HepG2 (cell line): ENCODE measurements around the gene GRIK5. TPM values are rescaled to one million over a fixed set of nuclear protein-coding genes. Genes with fewer than 3 reads are reported as not detected.

ENCODE experiments used
- ATAC-seq: fragments of 200-7000 bp; cut with Tn5 transposase; 3 replicates; pipeline ENCODE4 v1.9.1; 2020; ENCODE audit warnings: mild to moderate bottlenecking, moderate library complexity
- BruUV-seq: library from RNA; stranded (reverse); fragments of 400-500 nt; replicated peaks from 2 replicates; lab custom pipeline; 2021; lab: Mats Ljungman, UMichigan
- CTCF ChIA-PET: fragments of 300-600 bp; formaldehyde crosslinking; extraction: SDS; loops from one replicate; lab custom pipeline; 2021; ENCODE audit warnings: low total read pairs, inconsistent platforms, low intra/inter-chr PET ratio; lab: Yijun Ruan, JAX
- POLR2A ChIA-PET: fragments of 350-600 bp; sonication (Branson Sonifier 250); formaldehyde crosslinking; loops from one replicate; lab custom pipeline; 2020; ENCODE audit warnings: antibody characterized with exemption, inconsistent platforms; lab: Yijun Ruan, JAX
- DNase-seq: peaks from one replicate; pipeline ENCODE4 v3.0.0-alpha.2; 2015; ENCODE audit warnings: low spot score
- FAIRE-seq: peaks from 3 replicates; lab custom pipeline; 2011; peaks lifted over from hg19 to GRCh38; lab: Jason Lieb, UNC
- H2AFZ ChIP-seq: one replicate; pipeline ENCODE4 v1.6.1; 2011; ENCODE audit warnings: low read length, inconsistent platforms
- H3K27ac ChIP-seq: fragments of 300-600 bp; 3 replicates; pipeline ENCODE4 v1.8.0; 2011; ENCODE audit warnings: mixed run types, mild to moderate bottlenecking, mixed read lengths, low read length, inconsistent platforms; ENCODE audit not compliant: insufficient read depth; ENCODE audit errors: extremely low read length
- H3K27me3 ChIP-seq, 2 experiments: fragments of 200-600 bp in 1 of 2; 2 replicates in 1 of 2; 3 replicates in 1 of 2; pipeline versions ENCODE4 v1.6.0 to v1.8.0; 2011; ENCODE audit warnings: low read length in 2 of 2, mild to moderate bottlenecking in 2 of 2, moderate library complexity in 2 of 2, inconsistent platforms in 1 of 2; ENCODE audit not compliant: insufficient read depth in 2 of 2, control insufficient read depth in 1 of 2
- H3K36me3 ChIP-seq, 2 experiments: fragments of 200-600 bp in 1 of 2; replicated peaks in 1 of 2; 2 replicates in 1 of 2; 3 replicates in 1 of 2; pipeline versions ENCODE4 v1.5.1 to v1.8.0; 2011; ENCODE audit warnings: low read length in 2 of 2, inconsistent platforms in 1 of 2; ENCODE audit not compliant: insufficient read depth in 2 of 2, control insufficient read depth in 1 of 2
- H3K4me1 ChIP-seq: 2 replicates; pipeline ENCODE4 v1.5.1; 2012; ENCODE audit warnings: low read length, inconsistent platforms; ENCODE audit not compliant: insufficient read depth
- H3K4me2 ChIP-seq: 2 replicates; pipeline ENCODE4 v1.6.0; 2011; ENCODE audit warnings: low read depth, low read length, inconsistent platforms
- H3K4me3 ChIP-seq, 3 experiments: fragments of 200-600 bp in 1 of 3; sonication (generic), shearing (Covaris generic) in 1 of 3; replicated peaks in 1 of 3; 2 replicates each; pipeline ENCODE4 v1.5.1; 2011 to 2016; ENCODE audit warnings: low read length in 3 of 3, inconsistent platforms in 2 of 3, low read depth in 2 of 3, mild to moderate bottlenecking in 2 of 3, control low read depth in 1 of 3, mixed read lengths in 1 of 3; ENCODE audit not compliant: insufficient read depth in 1 of 3
- H3K79me2 ChIP-seq: one replicate; pipeline ENCODE4 v1.6.1; 2011; ENCODE audit warnings: low read length, inconsistent platforms; ENCODE audit not compliant: insufficient read depth
- H3K9ac ChIP-seq: 2 replicates; pipeline ENCODE4 v1.6.0; 2011; ENCODE audit warnings: mild to moderate bottlenecking, low read depth, low read length, inconsistent platforms; ENCODE audit not compliant: insufficient read depth
- H3K9me3 ChIP-seq: 2 replicates; pipeline ENCODE4 v1.5.1; 2012; ENCODE audit warnings: mild to moderate bottlenecking, low read length
- H4K20me1 ChIP-seq: 2 replicates; pipeline ENCODE4 v1.6.0; 2011; ENCODE audit warnings: inconsistent platforms, mild to moderate bottlenecking, low read length, moderate library complexity; ENCODE audit not compliant: insufficient read depth
- BCLAF1 ChIP-seq: fragments of 450-650 bp; IDR thresholded peaks from 2 replicates; pipeline ENCODE4 v1.6.1; 2017; ENCODE audit warnings: mild to moderate bottlenecking
- BORCS8-MEF2B ChIP-seq: sonication (generic); formaldehyde crosslinking; IDR thresholded peaks from 2 replicates; pipeline ENCODE4 v1.8.0; 2022; ENCODE audit warnings: mild to moderate bottlenecking, missing genetic modification reagents
- CCAR2 ChIP-seq: fragments of 200-400 bp; formaldehyde crosslinking; optimal IDR thresholded peaks from 2 replicates; pipeline ENCODE3; 2018; ENCODE audit warnings: low read depth, mild to moderate bottlenecking, low read length, moderate library complexity
- FOXJ3 ChIP-seq: sonication (generic); formaldehyde crosslinking; IDR thresholded peaks from 2 replicates; pipeline ENCODE4 v1.4.0; 2020; ENCODE audit warnings: missing genetic modification reagents, mild to moderate bottlenecking, borderline replicate concordance
- MED8 ChIP-seq: sonication (generic); formaldehyde crosslinking; IDR thresholded peaks from 2 replicates; pipeline ENCODE4 v1.8.1; 2023; ENCODE audit warnings: mild to moderate bottlenecking, missing genetic modification reagents; ENCODE audit not compliant: insufficient replicate concordance
- MTERF4 ChIP-seq: sonication (generic); formaldehyde crosslinking; IDR thresholded peaks from 2 replicates; pipeline ENCODE4 v1.8.0; 2023; ENCODE audit warnings: mild to moderate bottlenecking, missing genetic modification reagents
- MTF2 ChIP-seq: sonication (generic); formaldehyde crosslinking; IDR thresholded peaks from 2 replicates; pipeline ENCODE4 v1.5.0; 2020; ENCODE audit warnings: missing genetic modification reagents, borderline replicate concordance
- RAD51 ChIP-seq: fragments of 450-650 bp; IDR thresholded peaks from 2 replicates; pipeline ENCODE4 v1.6.1; 2016; ENCODE audit warnings: borderline replicate concordance
- SETDB1 ChIP-seq: sonication (generic); formaldehyde crosslinking; IDR thresholded peaks from 2 replicates; pipeline ENCODE4 v1.5.1; 2020; ENCODE audit warnings: missing genetic modification reagents, mild to moderate bottlenecking, borderline replicate concordance
- ZBTB14 ChIP-seq: sonication (generic); formaldehyde crosslinking; IDR thresholded peaks from 2 replicates; pipeline ENCODE4 v1.4.0; 2020; ENCODE audit warnings: missing genetic modification reagents
- ZNF382 ChIP-seq: sonication (generic); formaldehyde crosslinking; IDR thresholded peaks from 2 replicates; pipeline ENCODE4 v1.5.0; 2020; ENCODE audit warnings: missing genetic modification reagents, mild to moderate bottlenecking, borderline replicate concordance
- ZNF414 ChIP-seq: sonication (generic); formaldehyde crosslinking; IDR thresholded peaks from 2 replicates; pipeline ENCODE4 v1.5.0; 2020; ENCODE audit warnings: missing genetic modification reagents
- ZNF639 ChIP-seq: conservative IDR thresholded peaks from 2 replicates; pipeline ENCODE4 v1.6.1; 2018; ENCODE audit warnings: missing genetic modification reagents
- ZNF761 ChIP-seq: sonication (generic); formaldehyde crosslinking; conservative IDR thresholded peaks from 2 replicates; pipeline ENCODE4 v1.4.0; 2020; ENCODE audit warnings: mild to moderate bottlenecking, missing genetic modification reagents
- ZUFSP ChIP-seq: sonication (generic); formaldehyde crosslinking; IDR thresholded peaks from 2 replicates; pipeline ENCODE4 v1.9.0; 2021; ENCODE audit warnings: missing genetic modification reagents, mild to moderate bottlenecking, borderline replicate concordance
- WGBS: methylation state at CpG from one replicate; pipeline ENCODE4 v1.1.6; 2017; ENCODE audit warnings: low lambda C conversion rate; 5-methylcytosine and 5-hydroxymethylcytosine counted together
- in situ Hi-C: cut with HindIII; loops from 2 replicates; pipeline ENCODE4 v1.10.0; 2017; ENCODE audit warnings: low pct_unique_long_range_greater_than_20kb; ENCODE audit not compliant: extremely low pct_ligation_motif_present
- intact Hi-C: fragments of 100-400 bp; cut with micrococcal nuclease; formaldehyde crosslinking; loops from one replicate; pipeline ENCODE4 v1.10.0; 2022; ENCODE audit not compliant: unreplicated experiment
- polyA plus RNA-seq, 8 experiments: library from polyadenylated mRNA; depleted of rRNA in 3 of 8; stranded (reverse) in 7 of 8; unstranded in 1 of 8; fragments of >200 nt; fragmentation: Illumina TruSeq in 4 of 8; extraction: Trizol in 4 of 8; gene quantifications; 2 replicates each; pipeline versions ENCODE4 v1.2.1 to v1.2.3, GENCODE V29; 2011 to 2016; ENCODE audit warnings: low read depth in 4 of 8, missing spikeins in 1 of 8, mixed read lengths in 1 of 8; ENCODE audit not compliant: insufficient read depth in 1 of 8
- total RNA-seq, 5 experiments: library from RNA; depleted of rRNA; stranded (reverse); fragments of >200 nt; fragmentation: Illumina TruSeq; extraction: Trizol; gene quantifications; 2 replicates each; pipeline ENCODE4 v1.2.3, GENCODE V29; 2016; ENCODE audit warnings: low read depth in 1 of 5

GRIK5 gene
- total and polyA plus RNA-seq, 2 of the 13 experiments (the other 11 are each of a cell fraction or from before 2014, with no cell fraction given) = not detected

GRCh38 chr19:41956621-41957020, 113.4 kb downstream of the GRIK5 start:
- ChIA-PET POLR2A (interaction anchor here (0.8 to 1.7 kb wide), 3 partner anchors 83 to 97 kb away, joined by 4 to 6 read pairs (median 4); no protein-coding TSS in a partner anchor), CTCF (no interaction called here)
- no TSS peak for BruUV-seq
- Histone ChIP-seq H3K9ac (no peak overlapping the region), H3K79me2 (no peaks in the 10 kb centered on the region), H4K20me1 (0 out of 2 replicates have a peak, but pooled peaks cover 3% of the 10 kb centered on the region), H2AFZ (no peak overlapping the region), H3K27ac (no peak overlapping the region), H3K4me1 (peaks cover 32% of the 10 kb centered on the region), H3K36me3 (no peaks in the 10 kb centered on the region), H3K9me3 (no peaks in the 10 kb centered on the region), H3K27me3 (no peaks in the 10 kb centered on the region; a peak in 1 of 5 replicates), H3K4me2 (no peak overlapping the region), H3K4me3 (no peak overlapping the region)
- 96% methylated on average over 5 of the region's 13 CpGs for WGBS
- ATAC-seq = no peak
- intact Hi-C loops (loop anchor here (10.0 kb wide), 1 partner anchor 162 kb away; the partner anchor contains the start of gene CEACAM3), in situ Hi-C loops (loop anchor here (5.0 kb wide), 1 partner anchor 74 kb away; the partner anchor contains the start of gene ARHGEF1)
- no peak for FAIRE-seq
- DNase-seq = no peak
- no peak for TF ChIP-seq FOXJ3
- TF ChIP-seq ZNF639 (CRISPR knock-in tag) = no peak
- TF ChIP-seq ZNF761 = no peak
- TF ChIP-seq SETDB1 (CRISPR knock-in tag) = no peak
- TF ChIP-seq MTF2 = no peak
- no peak for TF ChIP-seq ZNF382 (CRISPR knock-in tag)
- TF ChIP-seq ZNF414 (CRISPR knock-in tag) = no peak
- TF ChIP-seq MED8 (CRISPR knock-in tag) = no peak
- TF ChIP-seq ZUFSP (CRISPR knock-in tag) = no peak
- no peak for TF ChIP-seq BCLAF1
- no peak for TF ChIP-seq MTERF4
- no peak for TF ChIP-seq RAD51
- no peak for TF ChIP-seq BORCS8-MEF2B
- TF ChIP-seq CCAR2 = no peak
- TF ChIP-seq ZBTB14 (CRISPR knock-in tag) = no peak
